HG03521 (cell line): ENCODE data around the gene TBRG4.
"Not testable (repeated sequence)": the region's sequence is repeated elsewhere in the genome, so short reads cannot be mapped to it uniquely, and the experiment has no call there.

ENCODE experiments used
- ATAC-seq: cut with Tn5 transposase; IDR thresholded peaks from one replicate; pipeline ENCODE4 v1.9.1; 2021; ENCODE audit warnings: mild to moderate bottlenecking, moderate library complexity; ENCODE audit not compliant: unreplicated experiment

Gene TBRG4

GRCh38 chr7:45118292-45118691 is 6.8 kb upstream of the TBRG4 start:
- ATAC-seq = no peak

- ATAC-seq = no peak
Measured at GRCh38 chr7:45117582-45117981, 6.1 kb upstream of the TBRG4 start.

GRCh38 chr7:45116048-45116447 is 4.6 kb upstream of the TBRG4 start:
- ATAC-seq = no peak

- no peak for ATAC-seq
Measured at GRCh38 chr7:45114926-45115325, 3.4 kb upstream of the TBRG4 start.

GRCh38 chr7:45114257-45114656 is 2.8 kb upstream of the TBRG4 start:
- ATAC-seq = not testable (repeated sequence)

GRCh38 chr7:45112648-45113047 is 1.2 kb upstream of the TBRG4 start:
- no peak for ATAC-seq

- ATAC-seq = no peak
Measured at GRCh38 chr7:45108863-45109262, 2.6 kb downstream of the TBRG4 start.

- ATAC-seq = no peak
Measured at GRCh38 chr7:45107356-45107755, 4.1 kb downstream of the TBRG4 start.

- no peak for ATAC-seq
Measured at GRCh38 chr7:45106820-45107219, 4.7 kb downstream of the TBRG4 start.

GRCh38 chr7:45105588-45106188 is 5.8 kb downstream of the TBRG4 start:
- no peak for ATAC-seq

GRCh38 chr7:45104844-45105587 is 6.5 kb downstream of the TBRG4 start:
- no peak for ATAC-seq

GRCh38 chr7:45103958-45104843 is 7.3 kb downstream of the TBRG4 start:
- no peak for ATAC-seq

GRCh38 chr7:45102785-45103712 is 8.4 kb downstream of the TBRG4 start:
- ATAC-seq = no peak

- ATAC-seq = no peak
Measured at GRCh38 chr7:45101748-45102147, 9.7 kb downstream of the TBRG4 start.

- no peak for ATAC-seq
Measured at GRCh38 chr7:45100761-45101480, 10.6 kb downstream of the TBRG4 start.

- no peak for ATAC-seq
Measured at GRCh38 chr7:45099891-45100760, 11.4 kb downstream of the TBRG4 start.

- ATAC-seq = no peak
Measured at GRCh38 chr7:45098983-45099839, 12.3 kb downstream of the TBRG4 start.

- ATAC-seq = no peak
Measured at GRCh38 chr7:45092931-45093235, 18.6 kb downstream of the TBRG4 start.
